Heart left ventricle (tissue), 13 donors: ENCODE measurements around the gene KRT85.

ENCODE experiments used
- CTCF ChIP-seq, 12 donors: fragments of 200-600 bp; sonication (generic) in 4 of 12; IDR thresholded peaks; one replicate each; pipeline versions ENCODE4 v1.5.0 to v1.8.0; 2018 to 2022; ENCODE audit warnings: antibody characterized with exemption in 12 of 12, mild to moderate bottlenecking in 5 of 12
- POLR2A ChIP-seq, 2 donors: fragments of 450-650 bp; IDR thresholded peaks; one replicate each; pipeline ENCODE4 v1.6.1; 2017; ENCODE audit warnings: antibody characterized with exemption in 2 of 2, mild to moderate bottlenecking in 2 of 2, moderate library complexity in 2 of 2
- donor health status: ischemic (EF 13 %, LVEDD 7.1; RV severe dilation, severe dysfunction).
- donor health status: DM: no; HTN: yes; CAD: no.
- donor health status: DM: no; HTN: no; CAD: no.
- donor health status: ischemic (EF 25% LVEDD 6.9; RV normal size, moderate dysfunction).
- donor health status: ischemic (EF 25% LVEDD 5.7; RV mildly dilated, moderate dysfunction).
- donor health status: ischemic (EF 35%, LVEDD 5.7; RV mildly dilated, moderate dysfunction).
- donor health status: nonischemic (EF 11% LVEDD 7.7; RV severe dilation, severe dysfunction).
- donor health status: DM: yes; HTN: yes; CAD: no.
- donor health status: PGD.
- donor health status: ischemic (EF 29% LVEDD 5.4; RV normal size, mild dysfunction).
- donor health status: nonischemic (EF 23%, LVEDD 6.1; RV moderate dilation, normal function).

- TF ChIP-seq CTCF (IDR thresholded peaks at IDR 0.05), result no peak
- no peak for TF ChIP-seq POLR2A (IDR thresholded peaks at IDR 0.05)
These were observed 13.5 kb downstream of the KRT85 start for GRCh38 chr12:52353766-52354165.
